GM10248 (cell line): Measurements from ENCODE around the gene MICALL1.

Experiments
- CTCF ChIA-PET: fragments of 300-600 bp; sonication (Branson Sonifier 250); formaldehyde crosslinking; extraction: SDS; loops from one replicate; lab custom pipeline; 2021; ENCODE audit warnings: antibody characterized with exemption; lab: Yijun Ruan, JAX
- POLR2A ChIA-PET: fragments of 350-650 bp; sonication (Branson Sonifier 250); formaldehyde crosslinking; extraction: SDS; loops from one replicate; lab custom pipeline; 2020; ENCODE audit warnings: antibody characterized with exemption; lab: Yijun Ruan, JAX
- DNase-seq: peaks from one replicate; pipeline ENCODE4 v3.0.0; 2012; ENCODE audit errors: extremely low spot score
- CTCF ChIP-seq: IDR thresholded peaks from 2 replicates; pipeline ENCODE4 v1.5.1; 2012; ENCODE audit warnings: mild to moderate bottlenecking, low read depth; ENCODE audit errors: extremely low read depth, missing control alignments, control extremely low read depth

The MICALL1 gene

GRCh38 chr22:37979782-37980181 is 73.7 kb downstream of the MICALL1 start:
- POLR2A ChIA-PET = no interaction called here
- CTCF ChIA-PET = interaction anchor here (0.8 to 1.9 kb wide), 3 partner anchors 9 to 14 kb away, joined by 3 to 9 read pairs (median 4); no protein-coding TSS in a partner anchor
- no peak for TF ChIP-seq CTCF
- DNase-seq = no peak

- no peak for TF ChIP-seq CTCF
- CTCF ChIA-PET = interaction anchor here (0.9 kb wide), 1 partner anchor 11 kb away, joined by 3 read pairs; no protein-coding TSS in a partner anchor
- POLR2A ChIA-PET = no interaction called here
- DNase-seq = no peak
These were observed 75.3 kb downstream of the MICALL1 start for GRCh38 chr22:37981282-37982011.

- no peak for TF ChIP-seq CTCF
- CTCF ChIA-PET = no interaction called here
- POLR2A ChIA-PET = no interaction called here
- DNase-seq = no peak
These were observed 76.2 kb downstream of the MICALL1 start for GRCh38 chr22:37982151-37982785.

DNA sequence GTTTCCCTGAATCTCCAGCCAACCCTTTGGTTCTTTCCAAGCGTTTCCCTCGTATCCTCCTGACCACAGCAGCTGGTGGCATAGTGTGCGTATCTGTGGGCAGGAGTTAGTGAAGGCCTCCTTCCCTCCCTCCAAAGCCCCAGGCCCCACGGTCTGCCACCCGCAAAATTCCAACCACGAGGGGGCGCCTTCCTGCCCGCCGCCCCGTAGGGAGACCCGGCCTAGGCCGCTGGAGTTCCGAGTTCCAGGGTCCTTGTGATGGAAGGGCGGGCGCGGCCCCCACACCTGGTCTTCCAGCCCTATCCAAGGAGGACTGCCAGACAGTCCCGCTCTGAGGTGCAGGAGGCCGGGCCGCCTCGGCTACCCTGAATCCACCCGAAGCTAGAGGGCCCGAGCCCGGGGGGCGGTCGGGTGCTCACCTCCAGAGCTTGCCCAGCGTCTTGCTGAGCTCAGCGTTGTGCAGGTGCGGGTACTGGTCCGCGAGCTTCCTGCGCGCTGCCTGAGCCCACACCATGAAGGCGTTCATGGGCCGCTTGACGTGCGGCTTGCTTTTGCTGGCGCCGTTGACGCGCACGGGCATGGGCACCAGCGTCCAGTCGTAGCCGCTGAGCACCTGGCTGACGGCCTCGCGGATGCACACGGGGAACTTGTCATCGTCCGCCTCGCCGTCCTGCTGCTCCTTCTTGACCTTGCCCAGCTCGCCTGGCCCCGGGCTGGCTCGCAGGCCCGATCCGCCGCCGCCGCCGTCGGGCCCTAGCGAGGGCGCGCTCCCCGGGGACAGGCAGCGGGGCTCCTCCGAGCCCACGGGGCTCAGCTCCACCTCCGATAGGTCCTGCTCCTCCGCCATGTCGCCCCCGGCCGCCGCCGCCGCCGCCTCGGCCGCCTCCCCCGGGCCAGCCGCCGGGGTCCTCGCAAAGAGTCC is 77.1 kb downstream of the MICALL1 start:
- ChIA-PET POLR2A (no interaction called here), CTCF (interaction anchor here (1.5 kb wide), 1 partner anchor 18 kb away, joined by 4 read pairs; no protein-coding TSS in a partner anchor)
- no peak for DNase-seq
- TF ChIP-seq CTCF = no peak

GRCh38 chr22:37983860-37984791 is 78.0 kb downstream of the MICALL1 start, which contains the start of gene SOX10:
SOX10 (minus strand) TSS chr22:37984555; CDS start chr22:37983784, 771 bp downstream.
- CTCF ChIA-PET = interaction anchor here (1.5 kb wide), 1 partner anchor 19 kb away, joined by 4 read pairs; no protein-coding TSS in a partner anchor
- POLR2A ChIA-PET = no interaction called here
- no peak for DNase-seq
- no peak for TF ChIP-seq CTCF
